Loucy (cell line): Measurements from ENCODE around the gene ZNF784.

Source experiments
- EZH2phosphoT487 ChIP-seq: fragments of 200-600 bp; IDR thresholded peaks from 2 replicates; pipeline ENCODE4 v1.6.1; 2018; ENCODE audit warnings: antibody characterized with exemption, mild to moderate bottlenecking, moderate library complexity, borderline replicate concordance
- TF ChIP-seq, protein P1 (sequence below): fragments of 200-600 bp; sonication (generic); conservative IDR thresholded peaks from 2 replicates; pipeline ENCODE4 v1.5.1; 2014; ENCODE audit warnings: mild to moderate bottlenecking, antibody characterized with exemption, low read length

DNA sequence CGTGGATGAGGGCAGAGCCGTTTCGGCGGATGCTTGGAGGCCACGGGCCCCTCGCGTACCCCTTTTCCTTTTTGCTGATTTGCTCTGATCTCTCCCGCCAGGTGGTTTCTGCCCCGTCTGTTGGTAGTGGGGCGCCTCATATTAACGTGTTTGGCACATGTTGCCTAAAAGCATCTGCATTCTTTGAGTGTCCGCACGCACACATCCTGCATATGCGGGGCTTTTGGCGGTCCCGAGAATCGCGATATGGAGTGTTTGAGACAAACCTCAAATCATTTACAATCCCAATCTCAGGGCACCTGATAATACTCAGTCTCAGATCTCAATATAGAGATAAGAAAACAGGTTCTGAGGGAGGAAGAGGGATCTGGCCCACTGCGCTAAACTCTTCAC, 31.3 kb upstream of the ZNF784 start:
- TF ChIP-seq, protein P1, sequence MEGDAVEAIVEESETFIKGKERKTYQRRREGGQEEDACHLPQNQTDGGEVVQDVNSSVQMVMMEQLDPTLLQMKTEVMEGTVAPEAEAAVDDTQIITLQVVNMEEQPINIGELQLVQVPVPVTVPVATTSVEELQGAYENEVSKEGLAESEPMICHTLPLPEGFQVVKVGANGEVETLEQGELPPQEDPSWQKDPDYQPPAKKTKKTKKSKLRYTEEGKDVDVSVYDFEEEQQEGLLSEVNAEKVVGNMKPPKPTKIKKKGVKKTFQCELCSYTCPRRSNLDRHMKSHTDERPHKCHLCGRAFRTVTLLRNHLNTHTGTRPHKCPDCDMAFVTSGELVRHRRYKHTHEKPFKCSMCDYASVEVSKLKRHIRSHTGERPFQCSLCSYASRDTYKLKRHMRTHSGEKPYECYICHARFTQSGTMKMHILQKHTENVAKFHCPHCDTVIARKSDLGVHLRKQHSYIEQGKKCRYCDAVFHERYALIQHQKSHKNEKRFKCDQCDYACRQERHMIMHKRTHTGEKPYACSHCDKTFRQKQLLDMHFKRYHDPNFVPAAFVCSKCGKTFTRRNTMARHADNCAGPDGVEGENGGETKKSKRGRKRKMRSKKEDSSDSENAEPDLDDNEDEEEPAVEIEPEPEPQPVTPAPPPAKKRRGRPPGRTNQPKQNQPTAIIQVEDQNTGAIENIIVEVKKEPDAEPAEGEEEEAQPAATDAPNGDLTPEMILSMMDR = no peak
- no peak for TF ChIP-seq EZH2phosphoT487
